ENCODE results near the gene HOXB8.

The HOXB8 gene

DNA sequence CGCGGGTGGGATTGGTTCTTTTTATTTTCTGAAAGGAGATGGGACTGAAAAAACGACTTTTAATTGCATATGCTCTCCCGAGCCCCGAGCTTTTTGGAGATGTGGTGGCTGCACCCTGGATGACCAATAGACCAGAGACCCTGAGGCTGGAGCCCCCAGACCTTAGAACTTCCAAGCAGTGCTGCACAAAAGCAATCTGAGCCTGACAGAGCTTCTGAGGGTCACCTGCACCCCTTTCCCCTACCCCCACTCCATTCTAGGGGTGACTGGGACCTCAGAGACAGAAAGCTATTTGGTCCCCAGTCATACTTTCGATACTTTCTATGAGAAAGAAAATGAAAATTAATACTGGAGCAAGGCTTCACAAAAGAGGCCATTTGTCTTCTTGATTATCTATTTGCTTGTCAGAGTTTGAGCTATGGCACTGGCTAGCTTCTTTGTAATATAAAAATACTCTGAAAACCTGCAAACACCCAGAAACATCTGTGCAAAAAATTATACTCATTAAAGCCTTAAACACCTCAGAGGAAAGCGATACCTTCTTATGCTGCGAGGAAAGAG, 40.5 kb downstream of the HOXB8 start:
- Histone ChIP-seq H3K4me1 (ENCODE audit: control insufficient read depth, insufficient read depth, low read length) (peaks cover 52% of the 10 kb centered on the region), H3K27me3 (ENCODE audit: control insufficient read depth, insufficient read depth, low read length) (no peaks in the 10 kb centered on the region), H3K27ac (ENCODE audit: low read depth, low read length) (peak overlapping the region; percentile 94), H3K4me3 (ENCODE audit: low read length) (no peak overlapping the region), H3K9ac (ENCODE audit: low read length) (no peak overlapping the region), H3K36me3 (ENCODE audit: control insufficient read depth, insufficient read depth, low read length) (no peaks in the 10 kb centered on the region)

DNA sequence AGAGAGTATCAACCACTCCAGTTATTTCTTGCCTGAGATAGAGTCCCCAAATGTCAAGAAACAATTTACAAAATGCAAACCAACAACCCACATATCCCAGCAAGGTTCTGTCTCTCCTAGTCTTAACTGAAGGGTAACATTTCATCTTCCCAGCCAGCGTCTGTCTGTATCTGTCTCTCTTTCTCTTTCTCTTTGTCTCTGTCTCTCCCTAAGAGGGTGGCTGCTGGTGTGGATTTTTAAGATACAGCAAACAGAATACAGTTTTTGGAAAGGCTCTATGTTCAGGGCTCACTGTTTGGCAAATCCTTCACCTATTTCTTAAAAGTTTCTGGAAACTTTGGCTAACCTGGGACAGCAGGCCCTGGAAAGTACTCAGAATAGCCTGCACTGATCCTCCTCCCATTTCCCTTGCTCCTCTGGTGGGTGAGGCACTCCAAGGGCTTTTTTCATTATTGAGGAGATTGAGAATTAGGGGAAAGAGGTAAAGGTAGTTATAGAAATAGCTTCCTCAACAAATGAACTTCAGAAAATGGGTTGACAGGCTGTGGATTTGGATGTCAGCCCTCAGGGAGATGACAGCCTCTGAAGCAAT, 43.2 kb downstream of the HOXB8 start:
- H3K27ac ChIP-seq (ENCODE audit: low read depth, low read length) = peak overlapping the region; percentile 94

DNA sequence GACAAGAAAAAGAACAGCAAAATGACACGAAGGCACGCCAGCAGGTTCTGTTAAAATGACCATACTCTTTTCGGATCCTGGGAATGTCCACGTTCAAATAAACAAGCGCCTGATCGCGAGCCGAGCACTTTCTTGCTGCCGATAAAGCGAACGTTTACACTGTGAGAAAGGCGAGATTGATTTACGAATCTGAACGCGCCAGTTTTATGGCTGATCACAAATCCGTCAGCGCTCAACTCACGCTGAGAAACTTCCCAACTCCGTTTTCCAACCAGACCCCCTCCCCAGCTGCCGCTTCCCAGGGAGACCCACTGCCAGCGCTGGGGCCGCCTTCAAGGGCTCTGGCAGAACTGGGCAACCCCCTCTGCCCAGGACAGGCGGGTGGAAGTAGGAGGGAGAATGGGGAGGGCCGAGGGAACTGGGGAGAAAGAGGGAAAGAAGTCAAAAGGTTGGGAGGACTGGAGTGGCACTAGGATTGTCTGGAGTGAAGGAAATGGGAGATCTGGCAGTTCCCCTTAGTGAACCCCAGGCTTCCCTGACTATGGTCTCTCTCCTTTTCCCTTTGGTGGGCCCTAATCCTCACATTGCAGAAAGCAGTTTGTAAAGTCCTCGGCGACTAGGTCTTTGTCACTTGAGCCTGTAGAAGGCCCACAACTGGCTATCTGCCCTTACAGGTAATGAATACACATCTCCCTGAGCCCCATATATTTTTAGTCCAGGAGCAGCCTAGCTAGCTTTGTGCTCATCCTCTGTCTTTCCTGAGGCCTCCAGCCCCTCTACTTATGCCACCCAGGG, 43.9 kb downstream of the HOXB8 start:
- H3K4me3 ChIP-seq (ENCODE audit: low read length) = peak overlapping the region; percentile 49
- H3K27ac ChIP-seq (ENCODE audit: low read depth, low read length) = peak overlapping the region; percentile 94
- peak overlapping the region; percentile 2 for H3K9ac ChIP-seq (ENCODE audit: low read length)
- no peaks in the 10 kb centered on the region for H3K27me3 ChIP-seq (ENCODE audit: control insufficient read depth, insufficient read depth, low read length)
- peaks cover 73% of the 10 kb centered on the region for H3K4me1 ChIP-seq (ENCODE audit: control insufficient read depth, insufficient read depth, low read length)
- H3K36me3 ChIP-seq (ENCODE audit: control insufficient read depth, insufficient read depth, low read length) = no peaks in the 10 kb centered on the region

More for the DNA sequence above, 43.2 kb downstream of the HOXB8 start:
- Histone ChIP-seq H3K4me1 (ENCODE audit: control insufficient read depth, insufficient read depth, low read length) (peaks cover 67% of the 10 kb centered on the region), H3K4me3 (ENCODE audit: low read length) (peak overlapping the region; percentile 49), H3K36me3 (ENCODE audit: control insufficient read depth, insufficient read depth, low read length) (no peaks in the 10 kb centered on the region), H3K27me3 (ENCODE audit: control insufficient read depth, insufficient read depth, low read length) (no peaks in the 10 kb centered on the region), H3K9ac (ENCODE audit: low read length) (no peak overlapping the region)

DNA sequence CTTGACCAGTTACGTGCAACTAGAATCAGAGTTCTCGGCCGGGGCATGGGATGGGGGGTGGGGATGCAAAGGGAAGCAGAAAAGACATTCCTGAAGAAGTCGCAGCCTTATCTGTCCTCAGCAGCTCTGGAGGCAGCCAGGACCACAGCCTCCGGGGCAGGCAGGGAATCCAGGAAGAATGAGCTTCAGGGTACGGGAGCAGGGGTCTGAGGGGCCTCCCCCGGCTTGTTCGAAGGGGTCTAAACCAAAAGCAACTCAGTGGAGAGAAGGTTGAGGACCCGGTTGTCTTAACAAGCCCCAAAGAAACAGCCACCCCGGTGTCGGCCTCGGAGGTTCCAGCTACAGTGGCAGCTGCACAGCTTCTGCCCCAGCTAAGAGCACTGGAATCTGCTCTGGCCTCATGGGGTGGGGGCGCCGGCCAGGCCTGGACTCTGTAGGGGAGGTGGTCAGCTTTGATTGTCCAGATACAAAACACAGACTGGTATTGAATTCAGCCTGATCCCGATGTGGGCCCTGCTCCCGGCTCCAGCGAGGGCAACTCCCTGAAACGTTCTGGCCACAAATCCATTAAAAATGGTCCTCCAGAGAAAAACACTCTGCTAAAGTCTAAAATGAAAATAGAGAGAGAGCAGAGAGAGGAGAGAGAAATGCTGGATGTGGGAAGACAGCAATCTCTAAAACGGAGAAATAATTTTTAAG, 44.6 kb downstream of the HOXB8 start:
- H3K4me3 ChIP-seq (ENCODE audit: low read length) = peak overlapping the region; percentile 49
- H3K27me3 ChIP-seq (ENCODE audit: control insufficient read depth, insufficient read depth, low read length) = no peaks in the 10 kb centered on the region
- H3K4me1 ChIP-seq (ENCODE audit: control insufficient read depth, insufficient read depth, low read length) = peaks cover 80% of the 10 kb centered on the region
- no peak overlapping the region for H3K9ac ChIP-seq (ENCODE audit: low read length)
- no peaks in the 10 kb centered on the region for H3K36me3 ChIP-seq (ENCODE audit: control insufficient read depth, insufficient read depth, low read length)
- peak overlapping the region; percentile 94 for H3K27ac ChIP-seq (ENCODE audit: low read depth, low read length)

DNA sequence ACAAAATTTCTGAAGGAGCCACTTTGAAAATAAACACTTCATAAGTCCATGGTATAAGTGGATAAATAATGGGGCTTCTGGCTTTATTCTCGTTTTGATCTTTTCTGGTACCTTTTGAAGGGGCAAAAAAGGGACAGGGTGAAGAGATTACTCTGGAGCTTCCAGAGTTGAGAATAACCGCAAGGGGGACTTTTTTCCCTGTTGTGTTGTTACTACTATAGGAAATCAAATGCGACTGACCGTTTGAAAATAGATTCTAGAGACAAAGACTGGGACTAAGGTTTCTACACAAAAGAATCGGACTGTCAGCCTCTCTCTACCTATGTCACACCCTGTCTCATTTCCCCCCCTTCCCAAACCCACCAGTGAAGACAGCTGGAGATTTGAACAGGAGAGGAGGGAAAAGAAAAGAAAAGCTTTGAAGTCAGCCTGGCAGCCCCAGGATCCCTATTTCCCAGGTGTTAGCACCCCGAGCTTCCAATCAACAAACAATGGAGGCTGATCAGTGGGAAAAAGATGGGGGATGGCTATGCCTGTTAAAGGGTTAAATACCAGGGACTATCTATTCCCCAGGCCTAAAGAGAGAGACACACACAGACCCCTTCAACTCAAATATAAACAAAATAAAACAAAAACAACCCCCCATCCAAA, 45.3 kb downstream of the HOXB8 start:
- H3K4me3 ChIP-seq (ENCODE audit: low read length) = peak overlapping the region; percentile 49
- H3K4me1 ChIP-seq (ENCODE audit: control insufficient read depth, insufficient read depth, low read length) = peaks cover 80% of the 10 kb centered on the region
- no peaks in the 10 kb centered on the region for H3K27me3 ChIP-seq (ENCODE audit: control insufficient read depth, insufficient read depth, low read length)
- no peaks in the 10 kb centered on the region for H3K36me3 ChIP-seq (ENCODE audit: control insufficient read depth, insufficient read depth, low read length)
- H3K9ac ChIP-seq (ENCODE audit: low read length) = no peak overlapping the region
- peak overlapping the region; percentile 94 for H3K27ac ChIP-seq (ENCODE audit: low read depth, low read length)

DNA sequence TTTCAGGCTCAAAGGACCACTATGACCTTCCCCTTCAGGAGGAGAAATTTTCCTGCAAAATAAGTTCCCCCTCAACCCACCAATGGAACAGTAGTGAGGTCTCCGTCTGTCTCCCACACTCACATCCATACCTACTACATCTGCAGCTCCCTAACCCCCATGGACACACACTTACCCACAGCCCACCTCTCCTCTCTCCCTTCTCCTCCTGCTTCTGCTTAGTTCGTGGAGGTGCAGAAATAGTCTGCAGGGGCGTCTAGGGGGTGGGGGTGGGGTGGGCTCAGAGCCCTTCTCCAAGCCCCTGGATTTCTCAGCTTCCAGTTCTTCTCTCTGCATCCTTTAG, 45.9 kb downstream of the HOXB8 start:
- peaks cover 76% of the 10 kb centered on the region for H3K4me1 ChIP-seq (ENCODE audit: control insufficient read depth, insufficient read depth, low read length)
- peak overlapping the region; percentile 50 for H3K4me3 ChIP-seq (ENCODE audit: low read length)
- H3K27me3 ChIP-seq (ENCODE audit: control insufficient read depth, insufficient read depth, low read length) = no peaks in the 10 kb centered on the region
- peak overlapping the region; percentile 94 for H3K27ac ChIP-seq (ENCODE audit: low read depth, low read length)
- no peaks in the 10 kb centered on the region for H3K36me3 ChIP-seq (ENCODE audit: control insufficient read depth, insufficient read depth, low read length)
- H3K9ac ChIP-seq (ENCODE audit: low read length) = no peak overlapping the region

DNA sequence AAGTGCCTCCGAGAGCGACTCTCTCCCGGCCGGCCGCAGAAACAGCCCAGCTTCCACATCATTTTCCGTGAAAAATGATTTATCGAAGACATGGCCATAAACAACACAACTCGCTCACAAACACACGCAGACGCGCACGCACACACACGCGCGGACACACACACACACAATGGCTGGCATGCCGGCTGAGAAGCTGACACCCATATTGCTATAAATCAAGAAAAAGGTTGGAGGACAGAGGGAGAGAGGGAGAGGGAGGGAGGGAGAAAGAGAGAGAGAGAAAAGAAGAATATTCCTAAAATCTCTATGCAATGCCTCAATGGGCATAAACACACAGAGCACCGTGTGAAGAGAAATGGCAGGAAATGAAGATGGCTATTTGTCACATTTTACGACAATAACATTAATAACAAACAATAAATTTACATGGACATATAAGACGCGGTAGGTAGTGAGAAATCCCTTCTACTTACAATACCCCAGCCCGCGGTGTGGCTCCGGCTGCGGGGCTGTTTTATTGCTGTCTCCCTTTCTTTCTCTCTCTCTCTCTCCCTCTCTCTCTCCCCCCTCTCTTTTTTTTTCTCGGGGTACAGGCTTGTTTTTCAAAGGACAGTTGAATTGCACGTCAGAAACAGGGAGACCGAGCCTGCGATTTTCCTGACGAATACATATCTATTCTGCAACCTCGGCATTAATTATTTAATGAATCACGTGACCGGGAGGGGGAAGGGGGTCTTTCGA, 46.4 kb downstream of the HOXB8 start:
- Histone ChIP-seq H3K9ac (ENCODE audit: low read length) (no peak overlapping the region), H3K4me3 (ENCODE audit: low read length) (peak overlapping the region; percentile 50), H3K4me1 (ENCODE audit: control insufficient read depth, insufficient read depth, low read length) (peaks cover 72% of the 10 kb centered on the region), H3K27me3 (ENCODE audit: control insufficient read depth, insufficient read depth, low read length) (no peaks in the 10 kb centered on the region), H3K36me3 (ENCODE audit: control insufficient read depth, insufficient read depth, low read length) (no peaks in the 10 kb centered on the region), H3K27ac (ENCODE audit: low read depth, low read length) (peak overlapping the region; percentile 70)

DNA sequence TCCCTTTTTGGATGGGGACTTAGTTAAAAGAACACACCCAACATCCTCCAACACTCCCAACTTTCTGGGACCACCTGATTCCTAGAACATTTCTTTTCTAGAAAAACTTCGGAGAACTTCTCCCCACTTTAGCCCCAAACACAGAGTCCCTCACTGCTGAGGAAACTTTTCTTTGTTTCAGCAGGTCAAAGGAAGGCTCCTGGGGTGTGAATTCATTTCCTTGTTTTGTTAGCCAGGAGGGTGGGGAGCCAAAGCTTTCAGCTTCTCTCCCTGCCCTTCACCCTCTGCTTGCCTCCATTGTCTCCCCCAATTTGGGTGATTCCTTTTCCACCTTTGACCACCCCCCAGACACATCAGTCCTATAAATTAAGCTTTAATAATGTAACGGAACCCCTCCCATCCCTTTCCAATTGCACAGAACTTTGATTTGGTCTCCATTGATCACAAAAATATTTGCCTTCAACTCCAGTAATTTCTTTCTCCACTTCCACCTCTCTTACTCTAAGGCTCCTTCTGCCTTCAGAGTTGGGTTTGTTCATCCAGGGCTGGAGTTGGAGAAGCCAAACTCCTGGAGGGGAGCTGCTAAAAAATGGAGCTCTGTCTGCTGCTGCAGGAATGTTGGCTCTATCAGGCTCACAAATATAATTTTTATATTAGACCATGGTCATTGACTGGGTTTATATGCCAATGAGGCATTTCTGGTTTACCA, 47.3 kb downstream of the HOXB8 start:
- Histone ChIP-seq H3K9ac (ENCODE audit: low read length) (no peak overlapping the region), H3K27me3 (ENCODE audit: control insufficient read depth, insufficient read depth, low read length) (no peaks in the 10 kb centered on the region), H3K36me3 (ENCODE audit: control insufficient read depth, insufficient read depth, low read length) (no peaks in the 10 kb centered on the region), H3K4me1 (ENCODE audit: control insufficient read depth, insufficient read depth, low read length) (peaks cover 73% of the 10 kb centered on the region), H3K27ac (ENCODE audit: low read depth, low read length) (peak overlapping the region; percentile 70), H3K4me3 (ENCODE audit: low read length) (peak overlapping the region; percentile 50)

DNA sequence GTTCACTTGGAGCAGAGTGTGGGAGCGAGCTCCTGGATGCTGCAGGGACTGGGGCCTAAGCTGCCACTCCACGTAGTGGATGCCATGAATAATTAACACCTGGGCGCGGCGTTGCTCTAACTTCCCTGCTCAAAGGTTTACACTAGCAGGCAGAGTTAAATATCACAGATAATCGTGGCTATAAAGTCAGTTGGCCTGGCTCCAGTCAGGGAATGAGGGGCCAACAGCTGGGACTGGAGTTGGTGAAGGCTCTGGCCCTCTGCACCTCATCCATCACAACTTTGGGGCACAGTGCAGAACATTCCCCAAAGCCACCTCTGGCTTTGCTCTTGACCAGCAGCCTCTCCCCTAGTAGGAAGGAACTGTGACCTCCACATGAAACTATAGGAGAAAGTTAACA, 47.9 kb downstream of the HOXB8 start:
- Histone ChIP-seq H3K36me3 (ENCODE audit: control insufficient read depth, insufficient read depth, low read length) (no peaks in the 10 kb centered on the region), H3K27me3 (ENCODE audit: control insufficient read depth, insufficient read depth, low read length) (no peaks in the 10 kb centered on the region), H3K27ac (ENCODE audit: low read depth, low read length) (peak overlapping the region; percentile 70), H3K4me1 (ENCODE audit: control insufficient read depth, insufficient read depth, low read length) (peaks cover 73% of the 10 kb centered on the region), H3K9ac (ENCODE audit: low read length) (no peak overlapping the region), H3K4me3 (ENCODE audit: low read length) (peak overlapping the region; percentile 25)

DNA sequence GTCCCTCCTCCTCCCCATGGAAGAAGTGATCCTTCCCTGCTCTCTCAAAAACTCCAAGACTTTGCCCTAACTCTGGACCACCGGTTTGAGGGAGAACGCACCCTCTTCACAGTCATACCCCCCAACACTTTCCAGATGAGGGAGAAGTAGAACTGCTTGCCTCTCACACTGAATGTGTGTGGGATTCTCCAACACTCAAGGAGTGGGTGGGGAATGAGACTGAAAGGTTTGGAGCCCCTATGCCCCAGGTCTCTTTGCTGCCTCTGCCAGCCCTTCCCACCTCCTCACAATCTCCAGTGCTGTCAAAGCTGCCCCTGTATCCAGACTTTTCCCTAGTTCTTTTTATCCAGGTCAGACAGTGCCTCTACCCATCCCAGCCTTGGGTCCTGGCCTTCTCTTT, 48.4 kb downstream of the HOXB8 start:
- Histone ChIP-seq H3K27ac (ENCODE audit: low read depth, low read length) (peak overlapping the region; percentile 70), H3K36me3 (ENCODE audit: control insufficient read depth, insufficient read depth, low read length) (no peaks in the 10 kb centered on the region), H3K4me3 (ENCODE audit: low read length) (no peak overlapping the region), H3K4me1 (ENCODE audit: control insufficient read depth, insufficient read depth, low read length) (peaks cover 71% of the 10 kb centered on the region), H3K27me3 (ENCODE audit: control insufficient read depth, insufficient read depth, low read length) (no peaks in the 10 kb centered on the region), H3K9ac (ENCODE audit: low read length) (no peak overlapping the region)

DNA sequence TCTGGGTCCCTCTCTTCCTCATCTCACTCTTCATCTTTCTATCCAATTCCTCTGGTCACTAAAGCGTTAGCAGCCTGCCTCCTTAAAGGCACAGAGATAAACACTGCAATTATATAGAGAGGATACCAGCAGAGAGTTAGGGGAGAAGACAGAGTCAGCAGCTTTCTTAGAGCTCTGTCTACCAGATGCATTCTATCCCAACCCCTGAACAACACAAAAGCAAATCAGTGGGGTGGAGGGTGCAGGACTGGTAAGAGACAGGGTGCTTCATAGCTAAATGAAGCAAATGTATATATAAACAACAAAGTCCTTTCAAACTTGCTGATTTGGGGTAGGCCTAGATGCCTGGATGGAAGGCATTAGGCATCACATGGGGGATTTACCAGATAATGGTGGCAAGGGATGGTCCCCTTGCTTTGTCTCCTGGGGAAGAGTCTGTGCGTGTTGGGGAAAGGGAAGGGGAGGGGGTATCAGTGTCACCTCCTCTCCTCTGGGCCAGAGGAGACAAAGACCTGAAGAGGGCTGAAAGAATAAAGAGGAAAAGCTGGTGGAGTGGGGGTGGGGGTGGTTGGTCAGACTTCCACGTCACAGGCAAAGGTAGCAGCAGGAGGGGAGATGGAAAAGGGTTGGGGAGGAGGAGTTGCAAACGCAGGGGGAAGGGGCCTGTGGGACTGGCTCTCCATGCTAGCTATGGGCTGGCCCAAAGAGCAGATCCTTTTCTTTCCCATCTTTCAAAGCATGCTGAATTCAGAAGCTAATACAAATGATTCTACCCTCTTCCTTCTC, 49.0 kb downstream of the HOXB8 start:
- Histone ChIP-seq H3K36me3 (ENCODE audit: control insufficient read depth, insufficient read depth, low read length) (no peaks in the 10 kb centered on the region), H3K27ac (ENCODE audit: low read depth, low read length) (peak overlapping the region; percentile 44), H3K4me1 (ENCODE audit: control insufficient read depth, insufficient read depth, low read length) (peaks cover 73% of the 10 kb centered on the region), H3K27me3 (ENCODE audit: control insufficient read depth, insufficient read depth, low read length) (no peaks in the 10 kb centered on the region), H3K4me3 (ENCODE audit: low read length) (no peak overlapping the region), H3K9ac (ENCODE audit: low read length) (no peak overlapping the region)

Data from rectal smooth muscle tissue (tissue), 1 donor.